ENCODE results near the gene KIF3C. TPM values are rescaled to one million over a fixed set of nuclear protein-coding genes. Genes with fewer than 3 reads are reported as not detected.
"Not testable (repeated sequence)": the region's sequence is repeated elsewhere in the genome, so short reads cannot be mapped to it uniquely, and the experiment has no call there.

Gene KIF3C
- total RNA-seq, 1 donor from 2014 or later, result 3.1 TPM

- no peak for DNase-seq (ENCODE audit: missing footprints)
- ATAC-seq, result no peak
- intact Hi-C loops (cut with DNase I), result no loop called here
Observed at GRCh38 chr2:25976983-25977741, 5.1 kb downstream of the KIF3C start.

GRCh38 chr2:25972049-25972823, 10.1 kb downstream of the KIF3C start:
- peak; percentile 16 for ATAC-seq
- DNase-seq (ENCODE audit: missing footprints), result no peak
- intact Hi-C loops (cut with DNase I), result no loop called here

- intact Hi-C loops (cut with DNase I), result no loop called here
- no peak for DNase-seq (ENCODE audit: missing footprints)
- ATAC-seq, result no peak
Observed at GRCh38 chr2:25971596-25971995, 10.7 kb downstream of the KIF3C start.

GRCh38 chr2:25966531-25967270, 15.6 kb downstream of the KIF3C start:
- no peak for DNase-seq (ENCODE audit: missing footprints)
- no peak for ATAC-seq
- intact Hi-C loops (cut with DNase I), result no loop called here

GRCh38 chr2:25964891-25965290, 17.4 kb downstream of the KIF3C start:
- intact Hi-C loops (cut with DNase I), result no loop called here
- ATAC-seq (no peak), DNase-seq (ENCODE audit: missing footprints) (no peak)

GRCh38 chr2:25960920-25961319, 21.4 kb downstream of the KIF3C start:
- DNase-seq (ENCODE audit: missing footprints), result no peak
- no peak for ATAC-seq
- intact Hi-C loops (cut with DNase I), result no loop called here

- ATAC-seq (no peak), DNase-seq (ENCODE audit: missing footprints) (no peak)
- intact Hi-C loops (cut with DNase I), result no loop called here
Observed at GRCh38 chr2:25960396-25960795, 21.9 kb downstream of the KIF3C start.

GRCh38 chr2:25958611-25959010, 23.7 kb downstream of the KIF3C start:
- not testable (repeated sequence) for DNase-seq (ENCODE audit: missing footprints); ATAC-seq
- intact Hi-C loops (cut with DNase I), result loop anchor here (5.0 kb wide), 1 partner anchor 106 kb away; no protein-coding TSS in a partner anchor

- ATAC-seq (no peak), DNase-seq (ENCODE audit: missing footprints) (no peak)
- intact Hi-C loops (cut with DNase I), result loop anchor here (5.0 kb wide), 1 partner anchor 105 kb away; no protein-coding TSS in a partner anchor
Observed at GRCh38 chr2:25957743-25958142, 24.6 kb downstream of the KIF3C start.

GRCh38 chr2:25955869-25956535, 26.3 kb downstream of the KIF3C start:
- intact Hi-C loops (cut with DNase I), result loop anchor here (5.0 kb wide), 1 partner anchor 104 kb away; no protein-coding TSS in a partner anchor
- DNase-seq (ENCODE audit: missing footprints) (no peak), ATAC-seq (no peak)

- DNase-seq (ENCODE audit: missing footprints) (no peak), ATAC-seq (no peak)
- intact Hi-C loops (cut with DNase I), result loop anchor here (5.0 kb wide), 1 partner anchor 103 kb away; no protein-coding TSS in a partner anchor
Observed at GRCh38 chr2:25955036-25955435, 27.3 kb downstream of the KIF3C start.

- DNase-seq (ENCODE audit: missing footprints) (no peak), ATAC-seq (no peak)
- intact Hi-C loops (cut with DNase I), result loop anchor here (5.0 kb wide), 1 partner anchor 38 kb away; no protein-coding TSS in a partner anchor
Observed at GRCh38 chr2:25954199-25954752, 28.0 kb downstream of the KIF3C start.

GRCh38 chr2:25951071-25951547, 31.2 kb downstream of the KIF3C start:
- intact Hi-C loops (cut with DNase I), result loop anchor here (2.0 to 5.0 kb wide), 2 partner anchors 41 to 194 kb away; no protein-coding TSS in a partner anchor
- ATAC-seq (peak; percentile 95), DNase-seq (ENCODE audit: missing footprints) (peak; percentile 89)

- ATAC-seq (no peak), DNase-seq (ENCODE audit: missing footprints) (no peak)
- intact Hi-C loops (cut with DNase I), result no loop called here
Observed at GRCh38 chr2:25948437-25948836, 33.9 kb downstream of the KIF3C start.

- DNase-seq (ENCODE audit: missing footprints), result no peak
- ATAC-seq, result no peak
- intact Hi-C loops (cut with DNase I), result no loop called here
Observed at GRCh38 chr2:25941042-25941441, 41.3 kb downstream of the KIF3C start.

GRCh38 chr2:25939257-25939668, 43.0 kb downstream of the KIF3C start:
- ATAC-seq, result no peak
- intact Hi-C loops (cut with DNase I), result loop anchor here (2.0 to 5.0 kb wide), 2 partner anchors 60 to 87 kb away; partner anchors contain the start of gene ASXL2
- DNase-seq (ENCODE audit: missing footprints), result no peak

GRCh38 chr2:25938345-25938744, 44.0 kb downstream of the KIF3C start:
- ATAC-seq, result peak; percentile 94
- intact Hi-C loops (cut with DNase I), result loop anchor here (2.0 to 5.0 kb wide), 2 partner anchors 60 to 86 kb away; partner anchors contain the start of gene ASXL2

More at GRCh38 chr2:25938345-25938744, 44.0 kb downstream of the KIF3C start:
- no peak for DNase-seq (ENCODE audit: missing footprints)

Data from Right ventricle myocardium inferior (tissue), 1 donor.